Stimulated activated CD4-positive, alpha-beta T cell treated with anti-CD3 and anti-CD28 coated beads, Interleukin-15, amount 100 ng/mL, for 1 hour (primary cell): ENCODE data around the gene CREG2.

Experiments used
- DNase-seq, 2 donors: peaks; one replicate each; pipeline ENCODE4 v3.0.0-alpha.2; 2020; ENCODE audit warnings: low read depth in 1 of 2, low spot score in 1 of 2

CREG2 gene, protein sequence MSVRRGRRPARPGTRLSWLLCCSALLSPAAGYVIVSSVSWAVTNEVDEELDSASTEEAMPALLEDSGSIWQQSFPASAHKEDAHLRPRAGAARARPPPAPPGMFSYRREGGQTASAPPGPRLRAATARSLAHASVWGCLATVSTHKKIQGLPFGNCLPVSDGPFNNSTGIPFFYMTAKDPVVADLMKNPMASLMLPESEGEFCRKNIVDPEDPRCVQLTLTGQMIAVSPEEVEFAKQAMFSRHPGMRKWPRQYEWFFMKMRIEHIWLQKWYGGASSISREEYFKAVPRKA

DNA sequence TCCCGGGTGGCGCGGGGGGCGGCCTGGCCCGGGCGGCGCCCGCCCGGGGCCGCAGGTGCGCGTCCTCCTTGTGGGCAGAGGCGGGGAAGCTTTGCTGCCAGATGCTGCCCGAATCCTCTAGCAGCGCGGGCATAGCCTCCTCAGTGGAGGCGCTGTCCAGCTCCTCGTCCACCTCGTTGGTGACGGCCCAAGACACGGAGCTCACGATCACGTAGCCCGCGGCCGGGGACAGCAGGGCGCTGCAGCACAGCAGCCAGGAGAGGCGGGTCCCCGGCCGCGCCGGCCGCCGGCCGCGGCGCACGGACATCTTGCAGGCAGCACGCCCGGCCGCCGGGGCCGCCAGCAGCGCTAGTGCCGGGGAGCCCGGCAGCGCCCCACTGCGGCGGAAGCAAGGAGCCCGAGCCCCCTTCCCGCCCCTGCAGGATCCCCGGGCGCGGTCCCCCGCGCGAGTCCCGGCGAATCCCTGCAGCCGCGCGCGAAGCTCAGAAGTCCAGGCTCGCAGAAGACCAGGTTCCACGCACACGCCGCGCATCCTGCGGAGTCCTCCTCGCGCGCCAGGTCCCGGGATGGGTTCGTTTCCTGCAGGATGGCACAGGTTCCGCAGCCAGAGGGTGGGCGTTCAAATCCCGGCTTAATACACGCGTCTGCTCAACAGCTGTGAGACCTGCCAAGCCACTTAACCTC lies at the start of gene CREG2:
CREG2 (minus strand) TSS at position 353 of the 684 bp plus-strand sequence; CDS start at position 307, 46 bp downstream.
- peak; percentile 6 to 40 for DNase-seq

DNA sequence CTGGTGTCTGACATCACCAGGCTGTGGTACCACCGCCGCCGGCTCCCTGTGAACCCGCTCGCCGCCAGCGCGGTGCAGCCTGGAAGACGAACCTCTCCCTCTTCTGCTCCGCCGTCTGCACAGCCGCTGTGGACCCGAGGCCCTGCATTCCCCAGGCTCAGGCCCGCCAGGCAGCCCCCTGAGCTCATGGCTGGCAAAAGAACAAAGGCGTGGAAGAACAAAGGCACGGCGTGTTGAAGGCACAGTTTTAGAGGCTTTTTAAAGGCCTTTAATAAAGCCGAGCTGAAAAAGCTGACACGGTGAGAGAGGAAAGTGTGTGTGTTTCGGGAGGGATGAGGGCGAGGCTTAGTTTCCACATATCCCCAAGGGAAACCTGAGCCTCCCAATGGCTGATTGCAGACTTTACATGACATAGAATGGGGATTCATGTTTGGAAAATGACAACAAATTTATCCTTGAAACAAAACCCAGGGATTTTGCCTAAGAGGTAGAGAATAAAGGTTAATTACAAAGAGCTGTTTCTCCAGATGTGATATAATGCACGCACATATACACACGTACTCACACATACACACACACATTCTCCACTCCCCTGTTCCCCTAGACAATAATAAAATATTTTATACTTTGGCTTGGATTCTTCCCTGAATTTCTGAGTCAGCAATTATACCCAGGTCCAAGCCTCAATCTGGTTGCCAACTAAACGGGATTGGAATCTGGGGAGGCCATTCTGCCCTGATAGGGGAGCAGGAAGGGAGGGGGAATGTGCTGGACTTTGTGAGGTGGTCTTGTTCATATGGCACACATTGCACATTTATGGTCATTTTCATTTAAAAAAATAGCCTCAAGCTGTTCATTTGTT lies 47.9 kb upstream of the CREG2 start:
- no peak for DNase-seq

DNA sequence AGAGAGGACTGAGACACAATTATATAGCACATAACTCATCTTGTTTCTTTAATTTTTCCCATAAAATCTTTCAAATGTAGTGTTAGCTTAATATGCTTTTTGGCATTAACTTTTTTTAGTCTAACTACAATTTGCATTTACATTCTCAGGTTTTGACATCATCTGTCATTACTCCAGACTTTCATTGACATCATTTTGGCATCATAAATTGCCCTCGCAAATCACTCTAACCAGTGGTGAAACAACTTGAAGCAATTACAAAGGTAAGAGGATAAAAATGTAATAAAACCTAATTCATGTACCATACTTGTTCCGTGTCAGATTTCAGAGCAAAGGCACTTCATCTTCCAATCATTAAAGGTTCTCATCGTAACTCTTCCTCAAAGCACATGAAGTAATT lies 46.2 kb upstream of the CREG2 start:
- DNase-seq = no peak

DNA sequence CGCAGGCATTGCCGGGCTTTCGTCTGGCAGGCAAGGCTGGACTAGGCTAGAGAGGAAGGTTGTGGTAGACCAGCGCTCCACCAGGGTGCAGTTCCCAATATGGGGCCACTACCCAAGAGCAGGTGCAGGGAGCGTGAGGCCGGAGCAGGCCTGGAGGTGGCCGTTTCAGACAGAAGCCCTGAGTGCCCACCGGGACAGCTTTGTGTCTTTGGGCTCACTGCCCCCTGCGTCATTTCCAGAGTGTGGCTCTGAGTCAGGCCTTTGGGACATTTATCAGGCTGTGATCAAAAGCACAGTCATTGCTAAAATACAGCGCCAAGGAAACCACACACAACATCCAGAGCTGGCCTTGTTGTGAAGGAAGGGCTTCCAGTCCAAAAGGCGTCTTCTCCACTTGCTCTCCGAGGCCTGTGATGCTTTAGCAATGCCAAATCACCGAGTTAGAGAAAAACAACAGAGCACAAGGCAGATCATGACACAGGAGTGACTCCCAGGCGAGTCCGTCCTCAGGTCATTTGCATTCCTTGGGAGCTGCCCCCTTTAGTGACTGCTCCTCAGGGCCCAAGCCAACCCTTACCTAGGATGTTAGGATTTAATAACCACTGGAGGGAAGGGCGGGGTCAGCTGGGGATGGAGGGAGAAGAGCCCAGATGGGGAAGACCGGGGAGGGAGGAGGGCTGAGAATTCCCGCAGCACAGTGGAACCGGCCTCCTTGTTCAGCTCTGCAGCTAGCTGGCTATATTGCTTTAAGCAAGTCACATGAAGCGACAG lies 45.3 kb upstream of the CREG2 start:
- DNase-seq = no peak

- DNase-seq = no peak
Measured at GRCh38 chr2:101431486-101431885, 44.2 kb upstream of the CREG2 start.

DNA sequence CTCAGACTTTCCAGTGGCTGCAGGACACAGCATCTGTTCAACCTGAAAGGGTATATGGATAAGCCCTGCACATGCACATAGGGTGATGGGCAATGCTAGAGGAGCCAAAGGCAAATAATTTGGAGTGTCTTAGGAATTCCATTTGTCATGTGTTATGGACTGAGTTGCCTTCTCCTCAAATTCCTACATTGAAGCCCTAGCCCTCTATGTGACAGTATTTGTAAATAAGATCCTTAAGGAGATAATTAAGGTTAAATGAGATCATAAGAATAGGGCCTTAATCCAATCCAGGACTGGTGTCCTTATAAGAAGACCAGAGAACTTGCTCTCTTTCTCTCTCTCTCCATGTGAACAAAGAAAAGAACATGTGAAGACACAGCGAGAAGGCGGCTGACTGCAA lies 42.9 kb upstream of the CREG2 start:
- no peak for DNase-seq

DNA sequence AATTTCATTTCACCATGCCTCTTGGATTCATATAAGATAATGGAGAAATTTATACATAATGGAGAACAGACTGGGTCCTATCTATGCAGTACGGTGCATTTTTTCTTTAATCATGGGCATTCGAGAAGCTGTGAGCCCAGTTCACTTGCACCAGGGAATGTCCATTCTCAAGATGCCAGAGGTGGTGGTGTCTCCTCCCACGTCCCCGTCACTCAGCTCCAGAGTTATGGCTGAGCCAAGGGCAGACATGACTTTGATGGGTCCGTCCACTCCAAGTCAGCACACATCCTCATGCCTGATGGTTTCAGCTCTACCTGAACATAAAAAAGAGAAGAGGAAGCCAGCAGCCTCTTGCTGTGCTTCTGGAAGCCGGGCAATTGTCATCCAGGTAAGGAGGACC lies 42.1 kb upstream of the CREG2 start:
- no peak for DNase-seq

DNA sequence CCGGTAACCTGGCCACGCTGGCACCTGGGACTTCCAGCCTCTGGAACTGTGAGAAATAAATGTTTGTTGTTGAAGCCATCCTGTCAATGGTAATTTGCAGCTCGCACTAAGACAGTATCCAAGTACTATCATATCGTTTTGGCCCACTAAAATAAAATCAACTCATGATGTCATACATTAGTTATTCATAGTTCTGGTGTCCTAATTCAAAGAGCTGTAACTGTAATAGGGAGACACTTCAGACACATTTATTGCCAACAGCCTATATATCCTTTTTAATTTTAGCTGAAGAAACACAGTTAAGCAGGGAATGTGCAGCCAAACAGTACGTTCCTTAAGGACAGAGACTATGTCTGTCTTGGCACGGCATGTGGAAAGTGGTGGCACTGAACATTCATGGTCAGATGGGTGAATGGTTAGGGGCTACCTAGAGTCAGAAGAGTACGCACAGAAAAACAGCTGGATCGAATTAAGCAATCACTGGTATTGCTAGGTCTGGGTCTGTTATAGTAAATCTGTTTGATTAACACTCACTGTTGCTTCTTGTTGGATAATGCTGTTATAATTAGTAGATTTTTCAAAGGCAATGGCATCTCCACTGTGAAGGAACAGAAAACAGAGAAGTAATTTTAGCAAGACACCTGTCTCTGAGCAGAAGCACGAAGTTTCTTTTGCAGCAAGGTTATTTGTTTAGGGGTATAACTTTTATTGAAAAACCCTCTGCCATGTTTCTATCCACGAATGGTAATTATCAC lies 41.3 kb upstream of the CREG2 start:
- no peak for DNase-seq

GRCh38 chr2:101427743-101428142 lies 40.4 kb upstream of the CREG2 start:
- DNase-seq = no peak

- no peak for DNase-seq
Measured at GRCh38 chr2:101427240-101427639, 39.9 kb upstream of the CREG2 start.

DNA sequence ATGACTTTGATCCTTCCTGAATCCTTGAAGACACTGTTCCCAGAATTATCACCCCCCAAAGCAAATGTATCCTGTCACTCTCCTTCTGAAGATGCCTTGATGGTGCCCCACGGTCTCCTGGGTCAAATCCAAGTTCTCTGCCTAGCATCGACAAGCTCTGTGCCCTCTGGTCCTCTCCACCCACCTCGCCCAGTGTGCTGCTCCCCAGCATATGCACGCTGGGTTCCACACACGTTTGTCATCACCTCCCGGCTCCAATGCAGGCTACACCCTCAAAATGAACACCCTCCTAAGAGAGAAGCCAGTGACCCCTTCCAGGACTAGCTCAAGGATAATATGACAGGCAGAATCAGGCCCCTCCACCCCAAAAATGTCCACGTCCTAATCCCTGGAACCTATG lies 39.5 kb upstream of the CREG2 start:
- DNase-seq = no peak

DNA sequence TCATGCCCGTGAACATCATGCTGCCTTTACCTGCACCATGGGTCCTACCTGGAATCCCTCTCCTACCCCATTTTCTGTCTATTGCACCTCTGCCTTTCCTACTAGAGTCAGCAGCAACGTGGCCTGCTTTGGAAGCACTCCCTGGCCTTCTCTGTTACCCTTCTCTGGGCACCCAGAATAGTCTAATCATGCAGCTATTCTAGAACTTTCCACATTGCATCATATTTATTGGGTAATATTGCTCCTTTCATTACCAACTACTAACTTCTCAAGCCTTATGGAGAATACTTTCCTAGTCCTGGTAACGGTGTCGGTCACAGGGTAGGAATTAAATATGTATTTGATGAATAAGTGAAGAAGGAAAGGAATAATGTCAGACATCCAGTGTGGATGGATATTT lies 33.3 kb upstream of the CREG2 start:
- DNase-seq = no peak

GRCh38 chr2:101419096-101419663 lies 31.9 kb upstream of the CREG2 start:
- peak; percentile 6 to 31 for DNase-seq

- DNase-seq = no peak
Measured at GRCh38 chr2:101418460-101419095, 31.3 kb upstream of the CREG2 start.

DNA sequence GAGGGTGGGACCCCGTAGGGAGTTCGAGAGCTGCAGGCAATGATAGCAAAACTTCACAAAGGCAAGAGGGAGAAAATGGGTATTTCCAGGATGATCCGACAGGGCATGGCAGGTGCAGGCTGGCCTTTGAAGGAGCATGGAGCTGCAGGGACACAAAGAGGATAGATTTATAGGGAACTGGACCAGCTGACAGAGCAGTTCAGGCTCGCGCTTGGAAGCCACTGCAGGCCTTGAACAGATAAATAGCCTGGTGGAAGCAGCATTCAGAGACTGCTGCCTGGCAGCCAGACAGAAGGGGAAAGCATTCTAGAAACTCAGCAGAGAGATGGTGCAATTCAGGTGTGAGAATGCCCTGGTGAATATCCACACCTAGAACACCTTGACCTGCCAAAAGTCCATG lies 29.3 kb upstream of the CREG2 start:
- no peak for DNase-seq

- no peak for DNase-seq
Measured at GRCh38 chr2:101415884-101416283, 28.6 kb upstream of the CREG2 start.

GRCh38 chr2:101415220-101415619 lies 27.9 kb upstream of the CREG2 start:
- no peak for DNase-seq

GRCh38 chr2:101412092-101412694 lies 24.9 kb upstream of the CREG2 start:
- DNase-seq = no peak

GRCh38 chr2:101410746-101411145 lies 23.4 kb upstream of the CREG2 start:
- DNase-seq = no peak
